Activated naive CD4-positive, alpha-beta T cell treated with anti-CD3 and anti-CD28 coated beads, Interleukin-2, amount 50 U/mL, for 24 hours (primary cell): Measurements from ENCODE around the gene GJD3.
A peak's percentile ranks its signal among the peaks of the same experiment; 100 is the strongest.
"Not testable (repeated sequence)": the region's sequence is repeated elsewhere in the genome, so short reads cannot be mapped to it uniquely, and the experiment has no call there.

Experiments
- H3K27ac Mint-ChIP-seq: one replicate; pipeline ENCODE4 v1.8.0; 2021; ENCODE audit warnings: mild to moderate bottlenecking, mixed read lengths
- H3K27me3 Mint-ChIP-seq: one replicate; pipeline ENCODE4 v1.8.0; 2021; ENCODE audit warnings: mixed read lengths
- H3K36me3 Mint-ChIP-seq: one replicate; pipeline ENCODE4 v1.8.0; 2021; ENCODE audit warnings: mixed read lengths
- H3K4me1 Mint-ChIP-seq: one replicate; pipeline ENCODE4 v1.8.0; 2021; ENCODE audit warnings: mixed read lengths
- H3K4me3 Mint-ChIP-seq: one replicate; pipeline ENCODE4 v1.8.0; 2021; ENCODE audit warnings: mild to moderate bottlenecking, mixed read lengths
- H3K9me3 Mint-ChIP-seq: one replicate; pipeline ENCODE4 v1.8.0; 2021; ENCODE audit warnings: mixed read lengths

GJD3 gene

DNA sequence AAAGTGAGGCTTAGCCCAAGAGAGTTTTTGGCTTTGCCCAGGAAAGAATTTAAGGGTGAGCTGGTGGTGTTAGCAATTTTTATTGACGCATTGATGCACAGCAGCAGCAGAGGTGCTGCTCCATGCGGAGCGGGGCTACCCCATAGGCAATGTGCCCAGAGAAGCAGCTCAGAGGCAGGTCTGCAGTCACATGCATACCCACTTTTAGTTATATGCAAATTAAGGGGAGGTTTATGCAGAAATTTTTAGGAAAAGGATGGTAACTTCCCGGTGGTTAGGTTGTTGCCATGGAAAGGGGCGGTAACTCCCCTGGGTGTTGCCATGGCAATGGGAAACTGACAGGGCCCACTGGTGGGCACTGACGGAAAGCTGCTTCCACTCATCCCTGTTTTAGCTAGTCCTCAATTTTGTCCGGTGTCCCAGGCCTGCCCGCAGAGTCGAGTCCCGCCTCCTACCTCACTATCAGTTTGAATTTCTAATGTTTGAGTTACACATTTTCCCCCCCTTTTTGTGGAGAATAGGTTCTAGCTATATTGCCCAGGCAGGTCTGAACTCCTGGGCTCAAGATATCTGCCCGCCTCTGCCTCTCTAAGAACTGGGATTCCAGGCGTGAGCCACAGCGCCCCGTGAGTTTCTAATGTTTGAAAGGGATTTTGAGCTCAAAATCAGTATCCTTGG, 10.4 kb upstream of the GJD3 start:
- no peaks in the 10 kb centered on the region for H3K9me3 Mint-ChIP-seq
- H3K4me3 Mint-ChIP-seq = no peak overlapping the region
- H3K27me3 Mint-ChIP-seq = no peaks in the 10 kb centered on the region
- H3K27ac Mint-ChIP-seq = no peak overlapping the region
- H3K36me3 Mint-ChIP-seq = no peaks in the 10 kb centered on the region
- H3K4me1 Mint-ChIP-seq = peaks cover 26% of the 10 kb centered on the region

GRCh38 chr17:40373999-40374398, 9.5 kb upstream of the GJD3 start:
- Mint-ChIP-seq H3K27ac (no peak overlapping the region), H3K27me3 (no peaks in the 10 kb centered on the region)

GRCh38 chr17:40373324-40373723, 8.8 kb upstream of the GJD3 start:
- H3K36me3 Mint-ChIP-seq = no peaks in the 10 kb centered on the region
- no peaks in the 10 kb centered on the region for H3K9me3 Mint-ChIP-seq
- peak overlapping the region; percentile 32 for H3K27ac Mint-ChIP-seq
- H3K4me1 Mint-ChIP-seq = peaks cover 26% of the 10 kb centered on the region
- no peak overlapping the region for H3K4me3 Mint-ChIP-seq
- H3K27me3 Mint-ChIP-seq = no peaks in the 10 kb centered on the region

More at GRCh38 chr17:40373999-40374398, 9.5 kb upstream of the GJD3 start:
- Mint-ChIP-seq H3K4me1 (peaks cover 26% of the 10 kb centered on the region), H3K9me3 (no peaks in the 10 kb centered on the region), H3K36me3 (no peaks in the 10 kb centered on the region), H3K4me3 (no peak overlapping the region)

DNA sequence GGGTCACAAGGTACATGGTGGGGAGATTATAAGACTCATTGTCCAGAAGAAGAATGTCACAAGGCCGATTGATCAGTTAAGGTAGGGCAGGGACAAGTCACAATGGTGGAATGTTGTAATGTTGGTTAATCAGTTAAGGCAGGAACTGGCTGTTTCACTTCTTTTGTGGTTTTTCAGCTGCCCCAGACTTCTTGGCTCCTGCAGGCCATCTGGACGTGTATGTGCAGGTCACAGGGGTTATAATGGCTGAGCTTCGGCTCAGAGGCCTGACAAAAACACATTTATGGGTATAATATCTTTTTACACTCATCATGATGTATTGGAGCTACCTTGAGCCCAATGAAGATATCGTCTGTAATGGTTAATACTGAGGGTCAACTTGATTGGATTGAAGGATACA, 8.1 kb upstream of the GJD3 start:
- H3K27me3 Mint-ChIP-seq, H3K36me3 Mint-ChIP-seq, H3K9me3 Mint-ChIP-seq, H3K4me3 Mint-ChIP-seq: not testable (repeated sequence)
- H3K4me1 Mint-ChIP-seq = peaks cover 26% of the 10 kb centered on the region
- H3K27ac Mint-ChIP-seq = peak overlapping the region; percentile 9

- H3K9me3 Mint-ChIP-seq = no peaks in the 10 kb centered on the region
- H3K27me3 Mint-ChIP-seq = no peaks in the 10 kb centered on the region
- no peak overlapping the region for H3K4me3 Mint-ChIP-seq
- H3K4me1 Mint-ChIP-seq = peaks cover 25% of the 10 kb centered on the region
- H3K27ac Mint-ChIP-seq = peak overlapping the region; percentile 9
- no peaks in the 10 kb centered on the region for H3K36me3 Mint-ChIP-seq
These were observed 7.5 kb upstream of the GJD3 start for GRCh38 chr17:40372031-40372430.

DNA sequence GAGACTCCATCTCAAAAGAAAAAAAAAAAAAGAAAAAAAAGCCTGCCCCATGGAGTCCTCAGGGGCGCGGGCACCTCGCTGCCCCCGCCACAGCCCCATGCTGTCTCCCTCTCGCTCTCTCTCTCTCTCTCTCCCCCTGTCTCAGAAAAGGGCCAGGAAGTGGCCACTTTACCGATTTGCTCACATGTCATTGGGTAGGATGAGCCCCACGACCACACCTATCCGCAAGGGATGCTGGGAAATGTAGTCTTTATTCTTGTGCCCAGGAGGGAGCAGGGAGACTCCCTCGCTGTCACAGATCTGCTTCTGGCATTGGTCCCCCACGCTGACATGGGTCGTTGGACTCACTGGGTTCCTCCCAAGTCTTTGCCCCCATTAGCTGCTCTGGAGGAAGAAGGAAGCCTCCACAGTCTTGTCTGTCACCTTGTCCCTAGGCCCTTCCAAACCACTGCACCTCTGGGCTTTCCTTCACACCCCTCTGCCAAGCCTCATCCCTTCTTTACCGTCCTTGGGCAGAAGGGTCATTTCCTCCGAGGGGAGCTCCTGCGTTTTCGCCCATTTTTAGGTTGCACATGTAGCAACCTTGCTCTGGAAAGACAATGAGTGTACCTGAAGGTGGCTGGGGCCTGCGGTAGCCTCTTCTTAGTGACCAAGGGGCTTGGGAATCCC, 6.9 kb upstream of the GJD3 start:
- Mint-ChIP-seq H3K4me3 (no peak overlapping the region), H3K9me3 (no peaks in the 10 kb centered on the region), H3K27ac (peak overlapping the region; percentile 77), H3K4me1 (peaks cover 21% of the 10 kb centered on the region), H3K27me3 (no peaks in the 10 kb centered on the region), H3K36me3 (no peaks in the 10 kb centered on the region)

- H3K9me3 Mint-ChIP-seq = no peaks in the 10 kb centered on the region
- H3K27ac Mint-ChIP-seq = no peak overlapping the region
- H3K36me3 Mint-ChIP-seq = no peaks in the 10 kb centered on the region
- no peak overlapping the region for H3K4me3 Mint-ChIP-seq
- peaks cover 21% of the 10 kb centered on the region for H3K4me1 Mint-ChIP-seq
- H3K27me3 Mint-ChIP-seq = no peaks in the 10 kb centered on the region
These were observed 5.4 kb upstream of the GJD3 start for GRCh38 chr17:40369923-40370322.

DNA sequence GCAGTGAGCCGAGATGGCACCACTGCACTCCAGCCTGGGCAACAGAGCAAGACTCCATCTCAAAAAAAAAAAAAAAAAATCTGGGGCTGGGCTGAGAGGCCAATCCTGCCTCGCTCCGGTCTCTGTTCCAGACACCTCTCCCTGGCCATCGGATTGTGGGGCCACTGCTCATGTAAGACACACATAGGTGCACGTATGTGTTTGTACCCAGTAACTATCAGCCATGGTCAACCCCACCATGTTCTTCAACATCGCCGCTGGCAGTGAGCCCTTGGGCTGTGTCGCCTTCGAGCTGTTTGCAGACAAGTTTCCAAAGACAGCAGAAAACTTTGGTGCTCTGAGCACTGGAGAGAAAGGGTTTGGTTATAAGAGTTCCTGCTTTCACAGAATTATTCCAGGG, 3.2 kb upstream of the GJD3 start:
- H3K36me3 Mint-ChIP-seq, H3K9me3 Mint-ChIP-seq, H3K27ac Mint-ChIP-seq, H3K27me3 Mint-ChIP-seq, H3K4me3 Mint-ChIP-seq: not testable (repeated sequence)
- peaks cover 12% of the 10 kb centered on the region for H3K4me1 Mint-ChIP-seq

DNA sequence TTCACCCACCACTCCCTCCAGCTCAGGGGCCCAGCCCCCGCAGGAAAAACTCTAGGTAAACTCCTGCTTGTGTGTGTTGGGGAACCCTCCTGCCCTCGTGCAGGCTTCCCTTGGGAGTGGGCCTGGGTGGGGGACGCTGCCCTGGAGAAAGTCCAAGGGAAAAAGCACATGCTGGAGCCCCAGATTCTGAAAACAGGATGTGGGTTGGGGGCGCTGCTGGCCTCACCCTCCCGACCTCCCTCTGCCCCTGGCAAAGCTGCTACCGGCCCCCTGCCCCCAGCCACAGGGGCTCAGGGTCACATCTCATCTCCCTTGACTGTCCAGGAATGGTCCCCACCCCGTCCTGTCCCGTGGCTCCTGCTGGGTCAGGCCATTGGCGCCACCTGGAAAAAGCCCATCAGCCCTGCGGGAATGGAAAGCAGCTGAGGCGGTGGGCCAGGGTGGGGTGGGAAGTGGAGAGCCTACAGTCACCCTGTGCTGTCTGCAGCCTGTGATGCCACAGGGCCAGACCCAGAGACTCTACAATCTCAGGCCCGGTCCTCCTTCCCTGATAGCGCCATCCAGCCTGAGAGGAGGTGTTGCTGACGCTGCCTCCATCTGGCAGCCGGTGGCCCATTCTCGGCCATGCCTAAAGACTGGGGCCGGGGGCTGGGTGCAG, 2.5 kb upstream of the GJD3 start:
- Mint-ChIP-seq H3K27ac (no peak overlapping the region), H3K36me3 (no peaks in the 10 kb centered on the region), H3K27me3 (peaks cover 3% of the 10 kb centered on the region), H3K4me3 (no peak overlapping the region), H3K4me1 (peaks cover 12% of the 10 kb centered on the region), H3K9me3 (no peaks in the 10 kb centered on the region)

DNA sequence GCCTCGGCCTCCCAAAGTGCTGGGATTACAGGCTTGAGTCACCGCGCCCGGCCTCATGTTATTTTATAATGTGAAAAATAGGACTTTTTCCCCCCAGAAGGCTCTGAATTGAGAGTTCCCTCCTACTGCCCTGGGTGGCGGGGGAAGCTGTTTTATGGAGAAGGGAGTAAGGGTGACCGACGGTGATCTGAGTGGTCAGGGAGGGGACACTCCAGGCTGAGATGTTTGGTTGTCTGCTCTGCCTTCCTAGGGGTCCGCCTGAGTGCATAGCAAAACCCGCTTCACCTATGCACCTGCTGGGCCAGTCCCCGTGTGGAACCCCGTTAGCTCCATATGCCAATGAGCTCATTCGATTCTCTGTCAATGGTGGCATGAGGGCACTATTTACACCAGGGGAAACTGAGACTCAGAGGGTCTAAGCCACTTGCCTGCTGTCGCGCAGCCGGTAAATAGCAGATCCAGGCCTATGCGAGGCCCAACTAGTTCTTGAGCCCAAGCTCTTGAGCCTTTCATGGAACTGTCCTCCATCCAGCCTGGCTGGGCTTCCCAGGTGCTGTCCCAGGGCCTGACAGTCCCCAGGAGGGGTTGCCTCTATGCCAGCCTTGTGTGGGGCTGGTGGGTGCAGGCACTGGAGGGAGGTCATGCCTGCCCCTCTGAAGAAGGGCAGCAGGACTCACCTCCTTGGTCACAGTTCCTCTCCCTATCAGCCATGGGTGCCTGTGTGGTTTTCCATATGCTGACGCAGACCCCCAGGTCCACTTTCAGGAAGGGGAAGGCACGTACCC, 1.7 kb upstream of the GJD3 start:
- H3K36me3 Mint-ChIP-seq = no peaks in the 10 kb centered on the region
- H3K4me3 Mint-ChIP-seq = no peak overlapping the region
- no peak overlapping the region for H3K27ac Mint-ChIP-seq

DNA sequence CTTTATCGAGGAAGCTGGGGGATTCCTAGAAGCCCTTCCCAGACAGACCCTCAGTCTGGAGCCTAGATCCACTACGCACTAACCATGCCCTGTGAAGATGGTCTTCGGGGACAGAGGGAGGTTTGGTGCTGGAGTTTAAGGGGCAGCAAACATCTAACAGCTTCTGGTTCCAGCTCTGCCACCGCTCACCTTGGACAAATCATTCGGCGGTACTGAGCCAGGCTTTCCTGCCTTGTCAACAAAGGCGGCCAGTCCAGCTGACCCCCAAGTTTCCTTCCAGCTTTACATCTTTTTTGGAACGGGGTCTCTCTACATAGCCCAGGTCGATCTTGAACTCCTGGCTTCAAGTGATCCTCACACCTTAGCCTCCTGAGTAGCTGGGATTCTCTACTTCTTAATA, 369 bp upstream of the GJD3 start:
- Mint-ChIP-seq H3K9me3 (no peaks in the 10 kb centered on the region), H3K4me3 (peak overlapping the region; percentile 30), H3K27ac (no peak overlapping the region), H3K36me3 (no peaks in the 10 kb centered on the region), H3K27me3 (peaks cover 3% of the 10 kb centered on the region), H3K4me1 (peaks cover 9% of the 10 kb centered on the region)

More for the DNA sequence above, 1.7 kb upstream of the GJD3 start:
- Mint-ChIP-seq H3K9me3 (no peaks in the 10 kb centered on the region), H3K27me3 (peaks cover 3% of the 10 kb centered on the region), H3K4me1 (peaks cover 10% of the 10 kb centered on the region)

- no peaks in the 10 kb centered on the region for H3K36me3 Mint-ChIP-seq
- no peak overlapping the region for H3K27ac Mint-ChIP-seq
- H3K4me1 Mint-ChIP-seq = peaks cover 14% of the 10 kb centered on the region
- H3K9me3 Mint-ChIP-seq = no peaks in the 10 kb centered on the region
- peak overlapping the region; percentile 78 for H3K4me3 Mint-ChIP-seq
- H3K27me3 Mint-ChIP-seq = peaks cover 3% of the 10 kb centered on the region
These were observed 1.3 kb downstream of the GJD3 start for GRCh38 chr17:40363111-40363827.

DNA sequence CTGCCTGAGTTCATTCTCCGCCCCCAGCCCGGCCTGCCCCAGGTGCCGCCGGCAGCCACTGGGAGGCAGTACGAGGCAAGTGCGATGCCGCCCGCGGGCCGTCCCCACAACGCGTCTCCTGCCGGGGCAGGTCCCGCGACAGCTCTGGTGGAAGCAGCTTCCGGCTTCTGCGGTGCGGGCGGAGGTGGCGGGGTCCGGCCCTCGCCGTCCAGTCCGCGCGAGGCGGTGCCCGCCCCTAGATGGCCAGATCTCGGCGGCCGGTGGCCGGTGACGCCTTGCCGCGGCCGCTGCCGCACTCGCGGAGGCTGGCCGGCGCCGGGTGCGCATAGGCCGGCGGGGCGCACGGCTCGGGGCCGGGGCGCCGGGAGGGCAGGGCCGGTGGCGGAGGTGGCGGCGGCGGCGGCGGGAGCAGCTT, 1.8 kb downstream of the GJD3 start:
- Mint-ChIP-seq H3K36me3 (no peaks in the 10 kb centered on the region), H3K4me3 (peak overlapping the region; percentile 78), H3K9me3 (no peaks in the 10 kb centered on the region), H3K4me1 (peaks cover 17% of the 10 kb centered on the region), H3K27me3 (peaks cover 3% of the 10 kb centered on the region), H3K27ac (no peak overlapping the region)

GRCh38 chr17:40361925-40362695, 2.4 kb downstream of the GJD3 start:
- peaks cover 17% of the 10 kb centered on the region for H3K4me1 Mint-ChIP-seq

More at GRCh38 chr17:40361925-40362695, 2.4 kb downstream of the GJD3 start:
- Mint-ChIP-seq H3K27ac (no peak overlapping the region), H3K27me3 (peaks cover 3% of the 10 kb centered on the region), H3K36me3 (no peaks in the 10 kb centered on the region), H3K4me3 (peak overlapping the region; percentile 73), H3K9me3 (no peaks in the 10 kb centered on the region)
